ENCODE results near the gene PFDN5.
A peak's percentile ranks its signal among the peaks of the same experiment; 100 is the strongest.

PFDN5 gene

DNA sequence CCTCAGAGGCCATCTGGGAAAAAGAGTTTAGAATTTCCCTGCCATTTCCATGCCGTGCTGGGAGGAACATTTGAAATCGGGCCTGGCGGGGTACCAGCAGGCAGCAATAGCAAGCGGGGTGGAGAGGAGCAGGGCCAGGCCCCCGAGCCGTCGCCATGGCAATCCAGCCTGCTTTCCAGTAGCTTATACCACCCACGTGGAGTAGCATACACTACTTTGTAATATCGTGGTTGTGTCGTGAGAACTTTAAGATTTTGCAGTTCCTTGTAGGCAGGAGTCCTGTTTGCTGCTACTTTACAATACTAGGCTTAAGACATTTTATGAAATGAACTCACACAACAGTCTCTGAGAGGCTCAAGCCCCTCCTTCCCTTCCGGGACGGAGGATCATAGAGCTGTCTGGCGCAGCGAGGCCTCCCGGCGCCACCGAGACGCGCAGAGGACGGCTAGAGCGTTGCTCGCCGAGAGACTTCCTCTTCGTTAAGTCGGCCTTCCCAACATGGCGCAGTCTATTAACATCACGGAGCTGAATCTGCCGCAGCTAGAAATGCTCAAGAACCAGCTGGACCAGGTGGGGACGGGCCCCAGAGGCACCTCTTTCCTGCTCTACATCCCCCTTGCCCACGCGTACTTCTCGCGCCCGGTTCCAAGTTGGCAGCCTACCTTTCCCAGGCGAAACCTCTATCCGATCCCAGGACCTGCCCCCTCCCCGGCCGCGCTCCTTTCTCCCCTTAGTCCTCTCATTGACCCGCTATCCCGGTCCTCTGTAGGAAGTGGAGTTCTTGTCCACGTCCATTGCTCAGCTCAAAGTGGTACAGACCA, at the start of gene PFDN5:
Gene PFDN5, plus strand, starts transcription at position 473 of the 821 bp plus-strand sequence. Its CDS starts 26 bp downstream, at position 499.
- Mint-ChIP-seq H3K9me3 (ENCODE audit: low read depth) (no peaks in the 10 kb centered on the region), H3K4me1 (ENCODE audit: low read depth) (peaks cover 54% of the 10 kb centered on the region), H3K27ac (peak within 1 kb of the TSS; percentile 96), H3K36me3 (peaks cover 10% of the 10 kb centered on the region), H3K4me3 (peak within 1 kb of the TSS; percentile 100), H3K27me3 (no peaks in the 10 kb centered on the region)

DNA sequence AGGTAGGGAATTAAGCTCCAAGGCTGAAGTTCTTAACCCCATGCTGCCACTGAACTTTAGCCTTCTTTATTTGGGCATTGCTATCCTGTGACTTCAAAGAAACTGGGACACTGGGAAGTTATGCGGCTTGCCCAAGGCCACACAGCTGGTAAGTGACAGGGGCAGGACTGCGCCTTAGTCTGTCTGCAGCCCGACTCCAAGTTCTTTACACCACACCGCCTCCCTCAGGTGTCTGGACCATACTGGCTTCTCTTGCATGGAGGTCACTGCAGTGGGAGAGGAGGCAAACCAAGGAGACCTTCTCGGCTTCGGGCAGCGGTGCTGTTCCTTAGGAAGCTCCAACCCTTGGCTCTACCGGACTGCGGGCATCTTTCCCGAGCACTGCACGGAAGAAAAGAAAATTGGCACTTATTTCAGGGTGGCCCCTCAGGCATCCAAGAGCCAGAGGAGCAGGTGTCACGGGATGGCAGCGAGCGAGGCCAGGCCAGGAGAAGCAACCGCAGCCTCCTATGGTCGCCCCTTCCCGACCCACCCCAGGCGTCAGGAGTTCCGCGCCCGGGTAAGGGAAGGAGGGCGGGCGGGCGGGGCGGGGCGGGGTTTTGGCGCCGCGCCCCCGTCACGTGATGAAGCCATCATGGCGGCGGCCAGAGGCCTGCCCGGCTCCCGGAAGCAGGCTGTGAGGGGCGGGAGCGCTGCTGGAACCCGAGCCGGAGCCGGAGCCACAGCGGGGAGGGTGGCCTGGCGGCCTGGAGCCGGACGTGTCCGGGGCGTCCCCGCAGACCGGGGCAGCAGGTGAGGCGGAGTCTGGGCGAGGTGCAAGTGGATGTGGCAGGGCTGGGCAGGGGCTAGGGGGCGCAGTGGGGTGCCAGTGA, 43.6 kb upstream of the PFDN5 start:
- peaks cover 44% of the 10 kb centered on the region for H3K4me1 Mint-ChIP-seq (ENCODE audit: low read depth)
- H3K27me3 Mint-ChIP-seq, result no peaks in the 10 kb centered on the region
- peak overlapping the region; percentile 97 for H3K4me3 Mint-ChIP-seq
- H3K36me3 Mint-ChIP-seq, result no peaks in the 10 kb centered on the region
- H3K27ac Mint-ChIP-seq, result peak overlapping the region; percentile 95
- H3K9me3 Mint-ChIP-seq (ENCODE audit: low read depth), result no peaks in the 10 kb centered on the region

DNA sequence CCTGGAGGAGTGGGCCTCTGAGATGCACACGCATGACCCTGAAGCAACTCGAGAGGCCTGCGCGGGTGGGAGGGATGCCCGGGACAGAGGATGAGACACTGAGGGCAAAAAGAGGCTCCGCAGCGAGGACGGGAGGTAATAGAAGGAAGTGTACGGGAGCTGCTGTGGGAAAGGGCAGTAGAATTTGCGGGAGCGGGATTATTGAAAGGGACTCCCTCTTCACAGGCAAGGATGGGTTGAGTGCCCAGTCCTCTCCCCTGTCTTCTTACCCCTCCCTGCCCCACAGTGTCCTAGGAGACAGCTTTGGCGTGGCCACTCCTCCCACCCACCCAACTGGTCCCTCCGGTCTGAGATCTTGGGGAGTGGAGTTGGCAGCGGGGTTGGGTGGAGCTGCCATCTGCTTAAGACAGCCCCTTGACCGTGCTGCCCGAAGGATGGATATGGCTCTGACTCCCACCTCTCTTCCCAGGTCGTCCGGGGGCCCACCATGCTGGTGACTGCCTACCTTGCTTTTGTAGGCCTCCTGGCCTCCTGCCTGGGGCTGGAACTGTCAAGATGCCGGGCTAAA, 42.9 kb upstream of the PFDN5 start:
- Mint-ChIP-seq H3K4me1 (ENCODE audit: low read depth) (peaks cover 44% of the 10 kb centered on the region), H3K9me3 (ENCODE audit: low read depth) (no peaks in the 10 kb centered on the region), H3K36me3 (no peaks in the 10 kb centered on the region), H3K27me3 (no peaks in the 10 kb centered on the region), H3K4me3 (peak overlapping the region; percentile 97), H3K27ac (peak overlapping the region; percentile 72)

DNA sequence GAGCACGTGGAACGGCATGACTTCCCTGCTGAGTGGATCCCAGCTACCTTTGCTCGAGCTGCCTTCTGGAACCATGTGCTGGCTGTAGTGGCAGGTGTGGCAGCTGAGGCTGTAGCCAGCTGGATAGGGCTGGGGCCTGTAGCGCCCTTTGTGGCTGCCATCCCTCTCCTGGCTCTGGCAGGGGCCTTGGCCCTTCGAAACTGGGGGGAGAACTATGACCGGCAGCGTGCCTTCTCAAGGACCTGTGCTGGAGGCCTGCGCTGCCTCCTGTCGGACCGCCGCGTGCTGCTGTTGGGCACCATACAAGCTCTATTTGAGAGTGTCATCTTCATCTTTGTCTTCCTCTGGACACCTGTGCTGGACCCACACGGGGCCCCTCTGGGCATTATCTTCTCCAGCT, 42.0 kb upstream of the PFDN5 start:
- no peaks in the 10 kb centered on the region for H3K27me3 Mint-ChIP-seq
- no peaks in the 10 kb centered on the region for H3K36me3 Mint-ChIP-seq
- H3K27ac Mint-ChIP-seq, result peak overlapping the region; percentile 82
- H3K4me1 Mint-ChIP-seq (ENCODE audit: low read depth), result peaks cover 46% of the 10 kb centered on the region
- no peaks in the 10 kb centered on the region for H3K9me3 Mint-ChIP-seq (ENCODE audit: low read depth)
- H3K4me3 Mint-ChIP-seq, result peak overlapping the region; percentile 97

DNA sequence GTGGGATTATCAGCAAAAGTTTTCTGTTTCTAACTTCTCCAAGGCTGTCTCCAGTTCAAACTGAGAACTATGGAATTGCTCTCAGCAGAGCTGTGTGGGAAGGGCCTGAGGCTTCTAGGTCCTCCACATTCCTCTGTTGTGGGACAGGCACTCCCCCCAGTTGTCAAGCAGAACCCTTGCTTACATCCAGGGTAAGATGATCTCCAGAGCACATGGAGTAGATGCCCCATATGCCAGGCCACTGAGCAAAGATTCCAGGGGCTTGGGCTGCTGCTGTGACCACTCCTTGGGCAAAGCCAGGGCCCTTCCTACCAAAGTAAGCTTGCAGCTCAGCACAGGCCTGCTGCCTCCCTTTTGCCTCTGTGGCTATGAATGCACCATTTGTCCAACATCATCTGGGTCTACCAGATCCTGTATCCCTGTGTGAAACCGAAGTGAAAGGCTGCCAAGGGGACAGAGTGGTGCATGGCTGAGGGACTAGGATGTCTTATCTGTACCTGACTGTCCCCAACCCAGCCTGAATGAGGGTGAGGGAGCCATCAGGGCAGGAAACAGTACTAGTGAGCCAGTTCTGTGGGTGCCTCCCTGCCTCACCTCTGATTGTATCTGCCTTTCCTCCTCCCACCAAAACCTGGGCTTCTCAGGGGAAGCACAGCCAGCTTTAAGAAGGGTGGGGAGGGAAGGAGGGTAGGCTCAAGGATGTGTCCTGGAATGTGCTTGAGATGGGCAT, 40.4 kb upstream of the PFDN5 start:
- Mint-ChIP-seq H3K4me3 (peak overlapping the region; percentile 20), H3K9me3 (ENCODE audit: low read depth) (no peaks in the 10 kb centered on the region), H3K27me3 (no peaks in the 10 kb centered on the region), H3K36me3 (no peaks in the 10 kb centered on the region), H3K27ac (peak overlapping the region; percentile 79), H3K4me1 (ENCODE audit: low read depth) (peaks cover 48% of the 10 kb centered on the region)

DNA sequence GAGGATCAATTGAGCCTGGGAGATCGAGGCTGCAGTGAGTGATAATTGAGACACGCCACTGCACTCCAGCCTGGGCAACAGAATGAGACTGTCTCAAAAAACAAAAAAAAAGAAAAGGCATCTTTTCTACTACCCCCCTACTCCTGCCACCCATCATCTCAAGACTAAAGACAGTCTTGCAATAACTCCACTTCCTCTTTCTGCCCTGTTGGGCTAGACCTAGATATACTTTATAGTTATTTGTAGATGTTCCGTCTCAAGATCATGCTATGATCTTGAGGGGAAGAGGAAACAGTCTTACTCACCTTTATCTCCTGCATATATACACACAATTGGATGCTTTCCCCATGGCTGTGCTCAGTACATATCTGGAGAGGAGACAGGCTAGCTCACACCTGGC, 39.3 kb upstream of the PFDN5 start:
- Mint-ChIP-seq H3K4me1 (ENCODE audit: low read depth) (peaks cover 47% of the 10 kb centered on the region), H3K36me3 (no peaks in the 10 kb centered on the region), H3K27me3 (no peaks in the 10 kb centered on the region), H3K27ac (peak overlapping the region; percentile 66), H3K9me3 (ENCODE audit: low read depth) (no peaks in the 10 kb centered on the region), H3K4me3 (no peak overlapping the region)

DNA sequence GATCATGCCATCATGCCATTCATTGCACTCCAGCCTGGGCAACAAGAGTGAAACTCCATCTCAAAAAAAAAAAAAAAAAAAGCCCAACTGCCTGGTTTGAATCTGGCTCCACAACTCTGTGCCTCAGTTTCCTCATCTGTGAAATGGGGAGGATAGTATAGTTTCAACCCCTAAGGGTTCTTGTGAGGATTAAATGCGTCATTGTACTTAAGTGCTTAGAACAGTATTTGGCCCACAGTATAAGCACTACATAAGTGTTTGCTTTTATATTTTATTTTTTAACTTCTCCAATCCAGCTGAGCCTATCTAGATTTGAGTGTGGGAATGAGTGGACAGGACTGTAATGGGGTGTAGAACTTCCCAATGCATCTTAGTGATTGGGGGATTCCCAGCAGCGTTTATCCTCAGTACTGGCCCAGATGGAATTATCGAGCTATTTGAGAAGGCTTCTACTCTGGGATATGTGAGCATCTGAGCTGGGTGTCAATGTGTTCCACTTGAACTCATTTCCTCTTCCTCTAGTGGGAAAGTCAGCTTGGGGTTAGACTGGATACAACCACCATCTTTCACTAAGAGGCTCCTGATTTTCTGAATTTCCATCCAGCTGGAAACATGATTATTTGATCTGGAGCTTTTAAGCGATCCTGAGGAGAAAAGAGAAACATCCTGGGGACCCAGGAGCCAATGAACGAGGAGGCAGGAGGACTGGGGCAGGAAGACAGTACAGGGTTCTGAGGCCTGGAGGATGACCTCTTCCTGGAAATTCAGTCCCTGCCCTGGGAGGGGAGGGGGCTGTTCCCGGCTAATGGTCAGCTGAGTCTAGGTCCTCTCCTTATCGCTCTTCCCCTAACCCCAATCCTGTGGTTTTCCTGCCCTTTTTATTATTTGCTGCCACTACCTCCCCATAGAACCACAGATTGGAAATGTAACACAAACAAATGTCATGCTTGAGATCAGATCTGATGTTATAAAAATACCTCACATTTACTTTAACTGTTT, 36.5 kb upstream of the PFDN5 start:
- Mint-ChIP-seq H3K4me1 (ENCODE audit: low read depth) (peaks cover 27% of the 10 kb centered on the region), H3K9me3 (ENCODE audit: low read depth) (no peaks in the 10 kb centered on the region), H3K27me3 (no peaks in the 10 kb centered on the region), H3K36me3 (no peaks in the 10 kb centered on the region), H3K4me3 (no peak overlapping the region), H3K27ac (peak overlapping the region; percentile 67)

DNA sequence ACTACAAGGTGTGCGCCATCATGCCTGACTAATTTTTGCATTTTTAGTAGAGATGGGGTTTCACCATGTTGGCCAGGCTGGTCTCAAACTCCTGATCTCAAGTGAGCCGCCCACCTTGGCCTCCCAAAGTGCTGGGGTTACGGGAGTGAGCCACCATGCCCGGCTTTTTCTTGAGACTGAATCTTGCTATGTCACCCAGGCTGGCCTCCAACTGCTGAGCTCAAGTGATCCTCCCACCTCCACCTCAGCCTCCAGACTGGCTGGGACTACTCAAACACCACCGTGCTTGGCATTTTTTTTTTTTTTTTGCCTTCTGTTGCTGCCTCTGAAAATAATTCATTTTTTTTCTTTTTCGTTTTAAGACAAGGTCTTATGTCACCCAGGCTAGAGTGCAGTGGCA, 35.5 kb upstream of the PFDN5 start:
- Mint-ChIP-seq H3K27ac (no peak overlapping the region), H3K27me3 (no peaks in the 10 kb centered on the region)

DNA sequence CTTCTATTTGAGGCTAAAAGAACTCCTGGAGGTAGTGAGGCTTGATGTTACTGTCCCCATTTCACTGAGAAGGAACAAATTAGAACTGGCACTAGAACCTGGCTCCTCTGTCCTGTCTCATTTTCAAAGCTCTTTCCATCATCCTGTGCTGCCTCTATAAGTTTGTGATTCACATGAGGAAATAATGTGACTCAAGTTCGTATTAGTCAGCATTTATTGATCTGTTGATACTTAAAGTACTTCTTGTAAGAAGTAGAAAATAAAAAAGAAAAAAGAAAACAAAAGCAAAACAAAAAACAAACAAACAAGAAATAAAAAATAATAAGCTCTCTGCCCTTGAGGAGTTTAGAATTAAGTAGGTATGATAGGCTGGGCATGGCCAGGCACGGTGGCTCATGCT, 29.6 kb upstream of the PFDN5 start:
- Mint-ChIP-seq H3K27me3 (no peaks in the 10 kb centered on the region), H3K9me3 (ENCODE audit: low read depth) (no peaks in the 10 kb centered on the region), H3K4me3 (no peak overlapping the region), H3K36me3 (peaks cover 2% of the 10 kb centered on the region), H3K4me1 (ENCODE audit: low read depth) (peaks cover 25% of the 10 kb centered on the region), H3K27ac (no peak overlapping the region)

More for the DNA sequence above, 35.5 kb upstream of the PFDN5 start:
- Mint-ChIP-seq H3K9me3 (ENCODE audit: low read depth) (no peaks in the 10 kb centered on the region), H3K36me3 (no peaks in the 10 kb centered on the region), H3K4me3 (no peak overlapping the region), H3K4me1 (ENCODE audit: low read depth) (peaks cover 21% of the 10 kb centered on the region)

DNA sequence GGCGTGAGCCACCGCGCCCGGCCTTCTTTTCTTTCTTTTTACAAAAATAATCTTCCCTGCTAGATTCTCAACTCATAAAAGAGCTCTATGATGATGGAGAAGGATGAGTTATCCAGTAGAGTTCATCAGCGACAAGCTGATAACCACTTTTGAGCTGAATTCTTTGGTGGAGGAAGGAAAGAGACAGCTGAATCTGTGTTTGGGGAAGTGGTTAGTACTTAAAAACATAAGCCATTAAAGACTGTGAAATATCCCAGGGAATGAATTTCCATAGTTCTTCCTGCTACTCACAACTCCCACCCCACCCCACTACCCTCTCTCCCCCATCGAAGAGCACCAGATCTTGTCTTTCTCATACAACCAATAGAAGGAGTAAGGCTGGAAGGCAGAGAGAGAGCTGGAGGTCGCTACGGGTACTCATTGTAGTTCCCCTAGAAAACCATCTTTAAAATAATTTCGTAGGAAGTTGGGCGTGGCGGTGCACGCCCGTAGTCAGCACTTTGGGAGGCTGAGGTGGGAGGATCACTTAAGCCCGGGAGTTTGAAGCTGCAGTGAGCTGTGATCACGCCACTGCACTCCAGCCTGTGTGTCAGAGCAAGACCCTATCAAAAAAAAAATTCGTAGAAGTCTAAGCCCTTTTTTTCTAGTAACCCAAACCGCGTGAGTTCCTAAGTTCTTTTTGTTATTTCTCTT, 27.9 kb upstream of the PFDN5 start:
- Mint-ChIP-seq H3K27me3 (no peaks in the 10 kb centered on the region), H3K4me3 (peak overlapping the region; percentile 99), H3K4me1 (ENCODE audit: low read depth) (peaks cover 25% of the 10 kb centered on the region), H3K36me3 (peaks cover 2% of the 10 kb centered on the region), H3K9me3 (ENCODE audit: low read depth) (no peaks in the 10 kb centered on the region), H3K27ac (peak overlapping the region; percentile 98)

DNA sequence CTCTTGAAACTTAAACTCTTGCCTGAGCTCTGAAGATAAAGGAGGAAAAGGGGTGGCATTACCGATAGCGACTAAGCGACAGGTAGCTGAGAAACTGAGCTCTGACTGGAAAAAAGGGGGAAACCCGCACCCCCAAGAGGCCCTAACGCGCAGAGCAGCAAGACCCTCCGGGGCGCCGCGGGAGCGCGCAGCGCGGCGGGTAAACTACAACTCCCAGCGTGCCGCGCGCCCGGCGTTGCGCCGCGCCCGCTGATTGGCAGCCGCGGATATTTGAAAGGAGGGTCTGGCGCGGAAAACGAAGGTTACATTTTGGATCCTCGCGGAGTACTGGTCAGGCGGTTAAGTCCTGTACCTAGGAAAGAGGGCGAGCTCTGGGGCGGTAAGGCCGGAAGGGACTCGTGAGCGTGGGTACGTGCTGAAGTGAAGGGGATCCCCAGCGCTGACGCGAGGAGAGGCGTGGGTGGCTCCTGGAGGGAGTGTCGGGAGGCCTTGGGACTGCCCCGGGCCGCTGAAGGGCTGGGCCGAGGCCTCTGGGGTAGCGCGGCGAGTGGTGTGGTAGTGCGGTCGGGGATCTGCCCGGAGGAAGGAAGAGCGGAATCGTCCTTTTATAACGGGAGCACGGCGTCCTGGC, 27.2 kb upstream of the PFDN5 start, which contains the start of gene ESPL1:
Gene ESPL1, plus strand, starts transcription at position 301 of the 631 bp plus-strand sequence. CDS start 468 bp downstream, outside the sequence.
- H3K27ac Mint-ChIP-seq, result peak within 1 kb of the TSS; percentile 98
- H3K9me3 Mint-ChIP-seq (ENCODE audit: low read depth), result no peaks in the 10 kb centered on the region
- H3K27me3 Mint-ChIP-seq, result no peaks in the 10 kb centered on the region
- peaks cover 25% of the 10 kb centered on the region for H3K4me1 Mint-ChIP-seq (ENCODE audit: low read depth)
- peak within 1 kb of the TSS; percentile 99 for H3K4me3 Mint-ChIP-seq
- H3K36me3 Mint-ChIP-seq, result peaks cover 2% of the 10 kb centered on the region

DNA sequence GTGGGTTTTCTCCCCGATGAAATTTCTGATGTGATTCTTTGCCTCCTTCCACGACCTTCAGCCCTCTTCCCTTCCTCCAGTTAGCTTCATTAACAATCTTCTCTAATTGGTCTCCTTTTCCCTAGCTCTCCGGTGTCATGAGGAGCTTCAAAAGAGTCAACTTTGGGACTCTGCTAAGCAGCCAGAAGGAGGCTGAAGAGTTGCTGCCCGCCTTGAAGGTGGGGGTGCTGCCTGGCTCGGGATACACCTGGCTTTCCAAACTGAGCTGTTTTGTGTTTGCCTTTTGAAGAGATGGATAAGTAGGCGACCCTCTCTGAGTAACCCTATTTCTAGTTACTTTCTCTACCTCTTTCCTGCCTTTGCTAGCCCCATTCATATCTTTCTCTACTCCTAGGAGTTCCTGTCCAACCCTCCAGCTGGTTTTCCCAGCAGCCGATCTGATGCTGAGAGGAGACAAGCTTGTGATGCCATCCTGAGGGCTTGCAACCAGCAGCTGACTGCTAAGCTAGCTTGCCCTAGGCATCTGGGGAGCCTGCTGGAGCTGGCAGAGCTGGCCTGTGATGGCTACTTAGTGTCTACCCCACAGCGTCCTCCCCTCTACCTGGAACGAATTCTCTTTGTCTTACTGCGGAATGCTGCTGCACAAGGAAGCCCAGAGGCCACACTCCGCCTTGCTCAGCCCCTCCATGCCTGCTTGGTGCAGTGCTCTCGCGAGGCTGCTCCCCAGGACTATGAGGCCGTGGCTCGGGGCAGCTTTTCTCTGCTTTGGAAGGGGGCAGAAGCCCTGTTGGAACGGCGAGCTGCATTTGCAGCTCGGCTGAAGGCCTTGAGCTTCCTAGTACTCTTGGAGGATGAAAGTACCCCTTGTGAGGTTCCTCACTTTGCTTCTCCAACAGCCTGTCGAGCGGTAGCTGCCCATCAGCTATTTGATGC, 26.4 kb upstream of the PFDN5 start:
- no peaks in the 10 kb centered on the region for H3K27me3 Mint-ChIP-seq
- peak overlapping the region; percentile 98 for H3K27ac Mint-ChIP-seq
- peaks cover 25% of the 10 kb centered on the region for H3K4me1 Mint-ChIP-seq (ENCODE audit: low read depth)
- H3K36me3 Mint-ChIP-seq, result peaks cover 2% of the 10 kb centered on the region
- H3K4me3 Mint-ChIP-seq, result peak overlapping the region; percentile 99
- no peaks in the 10 kb centered on the region for H3K9me3 Mint-ChIP-seq (ENCODE audit: low read depth)
